ENCODE measurements around the gene HIVEP2. TPM values are rescaled to one million over a fixed set of nuclear protein-coding genes. Genes with fewer than 3 reads are reported as not detected.

HIVEP2 gene
- total and polyA plus RNA-seq, 2 donors (not counting 1 experiment from before 2014, with no cell fraction given), result 5.8 to 31.9 TPM

DNA sequence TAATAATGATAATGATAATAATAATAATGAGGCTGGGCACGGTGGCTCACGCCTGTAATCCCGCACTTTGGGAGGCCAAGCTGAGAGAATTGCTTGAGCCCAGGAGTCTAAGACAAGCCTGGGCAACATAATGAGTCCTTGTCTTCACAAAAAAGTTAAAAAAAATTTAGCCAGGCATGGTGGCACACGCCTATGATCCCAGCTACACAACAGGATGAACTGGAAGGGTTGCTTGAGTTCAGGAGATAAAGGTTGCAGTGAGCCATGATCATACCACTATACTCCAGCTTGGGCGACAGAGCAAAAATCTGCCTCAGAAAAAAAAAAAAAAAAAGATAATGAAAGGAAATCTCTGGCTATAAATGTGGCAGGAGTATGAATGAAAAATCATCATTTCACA, 213.4 kb downstream of the HIVEP2 start:
- WGBS (ENCODE audit: insufficient coverage), result 100% methylated on average over 2 of the region's 5 CpGs
- Mint-ChIP-seq H3K27me3 (no peaks in the 10 kb centered on the region), H3K4me1 (peaks cover 18% of the 10 kb centered on the region), H3K9me3 (ENCODE audit: insufficient read depth) (no peaks in the 10 kb centered on the region), H3K27ac (no peak overlapping the region), H3K4me3 (no peak overlapping the region)
- intact Hi-C loops (cut with micrococcal nuclease), result loop anchor here (1.0 kb wide), 1 partner anchor 9 kb away; no protein-coding TSS in a partner anchor
- CTCF ChIA-PET, result no interaction called here
- Histone ChIP-seq H3K27ac (ENCODE audit: low read length in 2 of 2) (no peak overlapping the region), H3K4me3 (ENCODE audit: control extremely low read depth in 1 of 5, extremely low read depth in 1 of 5, insufficient read depth in 1 of 5, low read depth in 2 of 5, low read length in 4 of 5) (no peak overlapping the region), H3K4me1 (ENCODE audit: control insufficient read depth in 2 of 2, insufficient read depth in 2 of 2, low read length in 2 of 2) (peaks cover 7 to 15% of the 10 kb centered on the region in 2 donors), H3K36me3 (replicated peaks in 1 of 2; ENCODE audit: control extremely low read depth in 1 of 2, control insufficient read depth in 1 of 2, extremely low read depth in 1 of 2, insufficient read depth in 2 of 2, low read length in 1 of 2) (no peaks in the 10 kb centered on the region), H3K9ac (ENCODE audit: low read length) (no peak overlapping the region), H2AFZ (ENCODE audit: insufficient read depth, low read depth, low read length, poor library complexity, severe bottlenecking) (no peak overlapping the region), H4K20me1 (ENCODE audit: control insufficient read depth, insufficient read depth, low read length, poor library complexity, severe bottlenecking) (no peaks in the 10 kb centered on the region), H3K79me2 (ENCODE audit: control insufficient read depth, insufficient read depth, low read length) (no peaks in the 10 kb centered on the region), H3K9me3 (ENCODE audit: control extremely low read depth in 1 of 3, control insufficient read depth in 2 of 3, insufficient read depth in 1 of 3, low read length in 2 of 3) (no peaks in the 10 kb centered on the region), H3K4me2 (replicated peaks; ENCODE audit: low read depth, low read length, poor library complexity, severe bottlenecking) (no peak overlapping the region), H3K27me3 (replicated peaks in 1 of 4; ENCODE audit: control extremely low read depth in 1 of 4, control insufficient read depth in 3 of 4, insufficient read depth in 4 of 4, low read length in 3 of 4) (no peaks in the 10 kb centered on the region)
- POLR2A ChIA-PET, result no interaction called here
- no peak for ATAC-seq (ENCODE audit: low read depth)
- no peak for DNase-seq
- TF ChIP-seq EZH2 (IDR thresholded peaks at IDR 0.05; ENCODE audit: borderline replicate concordance, insufficient read depth, low read depth, low read length, poor library complexity, severe bottlenecking), result no peak
- no peak for TF ChIP-seq CTCF (IDR thresholded peaks at IDR 0.05)

GRCh38 chr6:142729618-142730017, 215.4 kb downstream of the HIVEP2 start:
- WGBS (ENCODE audit: insufficient coverage), result 34% methylated on average over 4 of the region's 4 CpGs
- intact Hi-C loops (cut with micrococcal nuclease), result no loop called here
- H3K36me3 ChIP-seq (replicated peaks in 1 of 2; ENCODE audit: control extremely low read depth in 1 of 2, control insufficient read depth in 1 of 2, extremely low read depth in 1 of 2, insufficient read depth in 2 of 2, low read length in 1 of 2), result no peaks in the 10 kb centered on the region
- H4K20me1 ChIP-seq (ENCODE audit: control insufficient read depth, insufficient read depth, low read length, poor library complexity, severe bottlenecking), result no peaks in the 10 kb centered on the region
- H3K9me3 ChIP-seq (ENCODE audit: control extremely low read depth in 1 of 3, control insufficient read depth in 2 of 3, insufficient read depth in 1 of 3, low read length in 2 of 3), result no peaks in the 10 kb centered on the region
- Mint-ChIP-seq H3K9me3 (ENCODE audit: insufficient read depth) (no peaks in the 10 kb centered on the region), H3K27me3 (no peaks in the 10 kb centered on the region), H3K27ac (peak overlapping the region; percentile 16), H3K4me3 (peak overlapping the region; percentile 45), H3K4me1 (peaks cover 18% of the 10 kb centered on the region)
- no peak overlapping the region for H2AFZ ChIP-seq (ENCODE audit: insufficient read depth, low read depth, low read length, poor library complexity, severe bottlenecking)
- DNase-seq, result no peak
- H3K4me1 ChIP-seq (ENCODE audit: control insufficient read depth in 2 of 2, insufficient read depth in 2 of 2, low read length in 2 of 2), result peaks cover 7 to 15% of the 10 kb centered on the region in 2 donors
- no peaks in the 10 kb centered on the region for H3K79me2 ChIP-seq (ENCODE audit: control insufficient read depth, insufficient read depth, low read length)
- no peaks in the 10 kb centered on the region for H3K27me3 ChIP-seq (replicated peaks in 1 of 4; ENCODE audit: control extremely low read depth in 1 of 4, control insufficient read depth in 3 of 4, insufficient read depth in 4 of 4, low read length in 3 of 4)
- H3K27ac ChIP-seq (ENCODE audit: low read length in 2 of 2), result no peak overlapping the region
- TF ChIP-seq CTCF (IDR thresholded peaks at IDR 0.05) (no peak), EZH2 (IDR thresholded peaks at IDR 0.05; ENCODE audit: borderline replicate concordance, insufficient read depth, low read depth, low read length, poor library complexity, severe bottlenecking) (no peak)
- ChIA-PET CTCF (no interaction called here), POLR2A (no interaction called here)
- no peak overlapping the region for H3K9ac ChIP-seq (ENCODE audit: low read length)
- no peak for ATAC-seq (ENCODE audit: low read depth)
- H3K4me3 ChIP-seq (ENCODE audit: control extremely low read depth in 1 of 5, extremely low read depth in 1 of 5, insufficient read depth in 1 of 5, low read depth in 2 of 5, low read length in 4 of 5), result no peak overlapping the region
- peak overlapping the region; percentile 66 for H3K4me2 ChIP-seq (replicated peaks; ENCODE audit: low read depth, low read length, poor library complexity, severe bottlenecking)
